ENCODE data around the gene PTPRN2. TPM values are rescaled to one million over a fixed set of nuclear protein-coding genes. Genes with fewer than 3 reads are reported as not detected.
A peak's percentile ranks its signal among the peaks of the same experiment; 100 is the strongest.

Gene PTPRN2
- total and polyA plus RNA-seq, 2 donors from 2014 or later, result 4.8 to 6.2 TPM

- no peak overlapping the region for H3K4me3 ChIP-seq (ENCODE audit: low read length in 3 of 3)
- FAIRE-seq, result no peak
These were observed 783.7 kb downstream of the PTPRN2 start for GRCh38 chr7:157803906-157804305.

GRCh38 chr7:157801971-157802675 is 785.5 kb downstream of the PTPRN2 start:
- intact Hi-C loops (cut with DNase I), result no loop called here
- Histone ChIP-seq H3K4me3 (ENCODE audit: low read length in 3 of 3) (no peak overlapping the region), H3K9ac (ENCODE audit: low read length in 3 of 3) (no peak overlapping the region), H3K27ac (ENCODE audit: low read depth in 2 of 2, low read length in 2 of 2) (no peak overlapping the region), H3K9me3 (ENCODE audit: control insufficient read depth in 2 of 3, insufficient read depth in 1 of 3, low read length in 3 of 3) (peaks cover 0 to 2% (median 0%) of the 10 kb centered on the region in 3 donors), H3K4me1 (ENCODE audit: control insufficient read depth in 2 of 3, insufficient read depth in 2 of 3, low read depth in 1 of 3, low read length in 3 of 3) (no peaks in the 10 kb centered on the region), H3K27me3 (ENCODE audit: control insufficient read depth, insufficient read depth, low read length) (no peaks in the 10 kb centered on the region), H3K36me3 (ENCODE audit: control insufficient read depth in 2 of 3, insufficient read depth in 3 of 3, low read length in 3 of 3) (no peaks in the 10 kb centered on the region)
- TF ChIP-seq CTCF (IDR thresholded peaks at IDR 0.05; ENCODE audit: borderline replicate concordance, extremely low read depth, insufficient read depth), result no peak
- FAIRE-seq (no peak), DNase-seq (peak in 1 of 5 donors; percentile 52)

More at GRCh38 chr7:157803906-157804305, 783.7 kb downstream of the PTPRN2 start:
- DNase-seq, result no peak
- Histone ChIP-seq H3K27ac (ENCODE audit: low read depth in 2 of 2, low read length in 2 of 2) (no peak overlapping the region), H3K36me3 (ENCODE audit: control insufficient read depth in 2 of 3, insufficient read depth in 3 of 3, low read length in 3 of 3) (no peaks in the 10 kb centered on the region), H3K9ac (ENCODE audit: low read length in 3 of 3) (no peak overlapping the region), H3K4me1 (ENCODE audit: control insufficient read depth in 2 of 3, insufficient read depth in 2 of 3, low read depth in 1 of 3, low read length in 3 of 3) (no peaks in the 10 kb centered on the region), H3K27me3 (ENCODE audit: control insufficient read depth, insufficient read depth, low read length) (no peaks in the 10 kb centered on the region), H3K9me3 (ENCODE audit: control insufficient read depth in 2 of 3, insufficient read depth in 1 of 3, low read length in 3 of 3) (peaks cover 0 to 4% (median 0%) of the 10 kb centered on the region in 3 donors)
- TF ChIP-seq CTCF (IDR thresholded peaks at IDR 0.05; ENCODE audit: borderline replicate concordance, extremely low read depth, insufficient read depth), result no peak
- intact Hi-C loops (cut with DNase I), result no loop called here

- H3K36me3 ChIP-seq (ENCODE audit: control insufficient read depth in 2 of 3, insufficient read depth in 3 of 3, low read length in 3 of 3), result no peaks in the 10 kb centered on the region
- H3K27me3 ChIP-seq (ENCODE audit: control insufficient read depth, insufficient read depth, low read length), result no peaks in the 10 kb centered on the region
- no peak overlapping the region for H3K4me3 ChIP-seq (ENCODE audit: low read length in 3 of 3)
- intact Hi-C loops (cut with DNase I), result no loop called here
- FAIRE-seq (no peak), DNase-seq (peak in 1 of 5 donors; percentile 30)
- H3K9ac ChIP-seq (ENCODE audit: low read length in 3 of 3), result no peak overlapping the region
- H3K9me3 ChIP-seq (ENCODE audit: control insufficient read depth in 2 of 3, insufficient read depth in 1 of 3, low read length in 3 of 3), result peaks cover 0 to 2% (median 0%) of the 10 kb centered on the region in 3 donors
- TF ChIP-seq CTCF (IDR thresholded peaks at IDR 0.05; ENCODE audit: borderline replicate concordance, extremely low read depth, insufficient read depth), result no peak
- H3K27ac ChIP-seq (ENCODE audit: low read depth in 2 of 2, low read length in 2 of 2), result no peak overlapping the region
- H3K4me1 ChIP-seq (ENCODE audit: control insufficient read depth in 2 of 3, insufficient read depth in 2 of 3, low read depth in 1 of 3, low read length in 3 of 3), result no peaks in the 10 kb centered on the region
These were observed 786.5 kb downstream of the PTPRN2 start for GRCh38 chr7:157801113-157801512.

Data from kidney (tissue), 14 donors.